ENCODE data around the gene EIF3J. TPM values are rescaled to one million over a fixed set of nuclear protein-coding genes. Genes with fewer than 3 reads are reported as not detected.

The EIF3J gene
- polyA plus RNA-seq, 1 of the 3 experiments (the other 2 are of a cell fraction), result 23.8 TPM

GRCh38 chr15:44596511-44597010 is 59.6 kb downstream of the EIF3J start:
- 100% methylated on average over 1 of the region's 1 CpG for WGBS (ENCODE audit: low lambda C conversion rate)
- TF ChIP-seq RCOR1 (IDR thresholded peaks at IDR 0.05; ENCODE audit: low read length), result no peak
- no peak for TF ChIP-seq RAD21 (IDR thresholded peaks at IDR 0.05; ENCODE audit: low read length)
- TF ChIP-seq IRF3 (IDR thresholded peaks at IDR 0.05; ENCODE audit: low read depth, low read length), result no peak
- no peak for TF ChIP-seq GATA2 (CRISPR knock-in tag; IDR thresholded peaks at IDR 0.05)
- no peak for TF ChIP-seq CHD2 (IDR thresholded peaks at IDR 0.05; ENCODE audit: low read length, partially characterized antibody)
- no peak for TF ChIP-seq SMC3 (IDR thresholded peaks at IDR 0.05; ENCODE audit: low read depth, low read length)
- TF ChIP-seq JUND (IDR thresholded peaks at IDR 0.05), result no peak
- TF ChIP-seq POLR2AphosphoS5 (IDR thresholded peaks at IDR 0.05; ENCODE audit: low read depth, low read length), result no peak
- TF ChIP-seq ELF1 (IDR thresholded peaks at IDR 0.05), result no peak
- no peak for TF ChIP-seq RFX5 (IDR thresholded peaks at IDR 0.05; ENCODE audit: low read length)
- no peak for TF ChIP-seq MXI1 (IDR thresholded peaks at IDR 0.05; ENCODE audit: low read depth, low read length)
- TF ChIP-seq USF2 (IDR thresholded peaks at IDR 0.05; ENCODE audit: borderline replicate concordance, low read depth, low read length), result no peak
- no peak for TF ChIP-seq YY1 (IDR thresholded peaks at IDR 0.05; ENCODE audit: low read depth)
- TF ChIP-seq SIN3A (IDR thresholded peaks at IDR 0.05; ENCODE audit: borderline replicate concordance, low read depth, low read length), result no peak
- no peak for TF ChIP-seq NFIC (IDR thresholded peaks at IDR 0.05; ENCODE audit: borderline replicate concordance)
- no peak for TF ChIP-seq TCF12 (IDR thresholded peaks at IDR 0.05)
- TF ChIP-seq CTCF (IDR thresholded peaks at IDR 0.05), result no peak
- TF ChIP-seq USF1 (IDR thresholded peaks at IDR 0.05; ENCODE audit: borderline replicate concordance, low read depth), result no peak
- no peak for TF ChIP-seq NRF1 (IDR thresholded peaks at IDR 0.05; ENCODE audit: low read depth, low read length)
- Histone ChIP-seq H3K27me3 (ENCODE audit: insufficient read depth) (no peaks in the 10 kb centered on the region), H3K9me3 (no peaks in the 10 kb centered on the region), H3K9me2 (no peaks in the 10 kb centered on the region), H3K9ac (no peak overlapping the region), H3F3A (replicated peaks; ENCODE audit: insufficient read depth) (peaks cover 15% of the 10 kb centered on the region), H3K27ac (ENCODE audit: low read depth in 2 of 2, low read length in 1 of 2) (no peak overlapping the region), H2AFZ (ENCODE audit: low read depth) (no peak overlapping the region), H3K4me1 (ENCODE audit: control insufficient read depth in 1 of 2, insufficient read depth in 2 of 2, low read depth in 1 of 2, low read length in 1 of 2) (peaks cover 0 to 21% of the 10 kb centered on the region in 2 experiments; a peak in 1 of 4 replicates), H3K4me2 (no peak overlapping the region), H4K20me1 (ENCODE audit: insufficient read depth) (no peaks in the 10 kb centered on the region), H3K36me3 (replicated peaks in 1 of 2; ENCODE audit: control insufficient read depth in 1 of 2, insufficient read depth in 2 of 2, low read length in 1 of 2) (peaks cover 26 to 55% of the 10 kb centered on the region in 2 experiments), H3K79me2 (ENCODE audit: insufficient read depth) (no peaks in the 10 kb centered on the region), H3K4me3 (ENCODE audit: low read depth in 2 of 2, low read length in 1 of 2) (no peak overlapping the region)
- POLR2A ChIA-PET, result no interaction called here
- DNase-seq, result no peak
- CTCF ChIA-PET, result interaction anchor here (0.8 to 3.9 kb wide), 5 partner anchors 11 to 47 kb away, joined by 3 to 23 read pairs (median 4); no protein-coding TSS in a partner anchor

All from SK-N-SH (cell line).